Measurements from ENCODE around the gene ALG5. TPM values are rescaled to one million over a fixed set of nuclear protein-coding genes. Genes with fewer than 3 reads are reported as not detected.

ALG5 gene
- total RNA-seq, 1 donor from 2014 or later, result 18.9 TPM

- Histone ChIP-seq H3K27me3 (no peaks in the 10 kb centered on the region), H3K4me3 (no peak overlapping the region), H3K9me3 (no peaks in the 10 kb centered on the region), H3K27ac (no peak overlapping the region), H3K4me1 (no peaks in the 10 kb centered on the region), H3K36me3 (peaks cover 0 to 55% of the 10 kb centered on the region in 2 donors)
- intact Hi-C loops (cut with DNase I), result no loop called here
- DNase-seq (ENCODE audit: extremely low spot score in 2 of 2), result no peak
- no peak for TF ChIP-seq CTCF (IDR thresholded peaks at IDR 0.05)
- no peak for TF ChIP-seq POLR2AphosphoS5 (IDR thresholded peaks at IDR 0.05; ENCODE audit: insufficient read depth in 1 of 2, low read depth in 1 of 2)
- no peak for TF ChIP-seq POLR2A (IDR thresholded peaks at IDR 0.05)
These were observed 25.4 kb downstream of the ALG5 start for GRCh38 chr13:36973621-36974295.

GRCh38 chr13:36973009-36973408 is 26.1 kb downstream of the ALG5 start:
- Histone ChIP-seq H3K27me3 (no peaks in the 10 kb centered on the region), H3K9me3 (no peaks in the 10 kb centered on the region), H3K36me3 (peaks cover 0 to 56% of the 10 kb centered on the region in 2 donors), H3K27ac (no peak overlapping the region), H3K4me3 (no peak overlapping the region), H3K4me1 (no peaks in the 10 kb centered on the region)
- no peak for DNase-seq (ENCODE audit: extremely low spot score in 2 of 2)
- intact Hi-C loops (cut with DNase I), result no loop called here
- no peak for TF ChIP-seq POLR2AphosphoS5 (IDR thresholded peaks at IDR 0.05; ENCODE audit: insufficient read depth in 1 of 2, low read depth in 1 of 2)
- no peak for TF ChIP-seq POLR2A (IDR thresholded peaks at IDR 0.05)
- TF ChIP-seq CTCF (IDR thresholded peaks at IDR 0.05), result no peak

- no peak for TF ChIP-seq CTCF (IDR thresholded peaks at IDR 0.05)
- TF ChIP-seq POLR2A (IDR thresholded peaks at IDR 0.05), result no peak
- TF ChIP-seq POLR2AphosphoS5 (IDR thresholded peaks at IDR 0.05; ENCODE audit: insufficient read depth in 1 of 2, low read depth in 1 of 2), result no peak
- H3K27me3 ChIP-seq, result no peaks in the 10 kb centered on the region
- no peak overlapping the region for H3K27ac ChIP-seq
- H3K9me3 ChIP-seq, result no peaks in the 10 kb centered on the region
- peaks cover 0 to 53% of the 10 kb centered on the region in 2 donors for H3K36me3 ChIP-seq
- H3K4me1 ChIP-seq, result no peaks in the 10 kb centered on the region
- no peak for DNase-seq (ENCODE audit: extremely low spot score in 2 of 2)
- intact Hi-C loops (cut with DNase I), result no loop called here
- H3K4me3 ChIP-seq, result no peak overlapping the region
These were observed 32.7 kb downstream of the ALG5 start for GRCh38 chr13:36966404-36966803.

- Histone ChIP-seq H3K4me1 (no peaks in the 10 kb centered on the region), H3K36me3 (peaks cover 0 to 53% of the 10 kb centered on the region in 2 donors), H3K4me3 (no peak overlapping the region), H3K27ac (no peak overlapping the region), H3K9me3 (no peaks in the 10 kb centered on the region), H3K27me3 (no peaks in the 10 kb centered on the region)
- DNase-seq (ENCODE audit: extremely low spot score in 2 of 2), result no peak
- intact Hi-C loops (cut with DNase I), result no loop called here
- TF ChIP-seq POLR2AphosphoS5 (IDR thresholded peaks at IDR 0.05; ENCODE audit: insufficient read depth in 1 of 2, low read depth in 1 of 2), result peak in 1 of 2 donors; percentile 13
- TF ChIP-seq CTCF (IDR thresholded peaks at IDR 0.05), result no peak
These were observed 33.4 kb downstream of the ALG5 start for GRCh38 chr13:36965767-36966166.

- Histone ChIP-seq H3K9me3 (no peaks in the 10 kb centered on the region), H3K4me3 (no peak overlapping the region), H3K27ac (no peak overlapping the region), H3K4me1 (no peaks in the 10 kb centered on the region), H3K27me3 (no peaks in the 10 kb centered on the region), H3K36me3 (peaks cover 0 to 42% of the 10 kb centered on the region in 2 donors)
- no peak for TF ChIP-seq POLR2A (IDR thresholded peaks at IDR 0.05)
- no peak for TF ChIP-seq POLR2AphosphoS5 (IDR thresholded peaks at IDR 0.05; ENCODE audit: insufficient read depth in 1 of 2, low read depth in 1 of 2)
- TF ChIP-seq CTCF (IDR thresholded peaks at IDR 0.05), result no peak
- DNase-seq (ENCODE audit: extremely low spot score in 2 of 2), result no peak
- intact Hi-C loops (cut with DNase I), result no loop called here
These were observed 39.6 kb downstream of the ALG5 start for GRCh38 chr13:36959456-36960116.

Measured in vagina (tissue), 2 donors.